ENCODE measurements around the gene COL11A1. TPM values are rescaled to one million over a fixed set of nuclear protein-coding genes. Genes with fewer than 3 reads are reported as not detected.

Gene COL11A1
- total RNA-seq, 6 experiments from 2014 or later: 0.31 TPM; not detected in 5

GRCh38 chr1:102875756-102876155 is 232.6 kb downstream of the COL11A1 start:
- DNase-seq: no peak
- H3K27me3 ChIP-seq: no peaks in the 10 kb centered on the region
- no peak overlapping the region for H3K4me3 ChIP-seq
- no peaks in the 10 kb centered on the region for H3K4me1 ChIP-seq
- TF ChIP-seq POLR2A (IDR thresholded peaks at IDR 0.05): no peak
- TF ChIP-seq, protein P1, sequence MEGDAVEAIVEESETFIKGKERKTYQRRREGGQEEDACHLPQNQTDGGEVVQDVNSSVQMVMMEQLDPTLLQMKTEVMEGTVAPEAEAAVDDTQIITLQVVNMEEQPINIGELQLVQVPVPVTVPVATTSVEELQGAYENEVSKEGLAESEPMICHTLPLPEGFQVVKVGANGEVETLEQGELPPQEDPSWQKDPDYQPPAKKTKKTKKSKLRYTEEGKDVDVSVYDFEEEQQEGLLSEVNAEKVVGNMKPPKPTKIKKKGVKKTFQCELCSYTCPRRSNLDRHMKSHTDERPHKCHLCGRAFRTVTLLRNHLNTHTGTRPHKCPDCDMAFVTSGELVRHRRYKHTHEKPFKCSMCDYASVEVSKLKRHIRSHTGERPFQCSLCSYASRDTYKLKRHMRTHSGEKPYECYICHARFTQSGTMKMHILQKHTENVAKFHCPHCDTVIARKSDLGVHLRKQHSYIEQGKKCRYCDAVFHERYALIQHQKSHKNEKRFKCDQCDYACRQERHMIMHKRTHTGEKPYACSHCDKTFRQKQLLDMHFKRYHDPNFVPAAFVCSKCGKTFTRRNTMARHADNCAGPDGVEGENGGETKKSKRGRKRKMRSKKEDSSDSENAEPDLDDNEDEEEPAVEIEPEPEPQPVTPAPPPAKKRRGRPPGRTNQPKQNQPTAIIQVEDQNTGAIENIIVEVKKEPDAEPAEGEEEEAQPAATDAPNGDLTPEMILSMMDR (IDR thresholded peaks at IDR 0.05): no peak
- WGBS (ENCODE audit: insufficient coverage, low coverage, low lambda C conversion rate, missing lambda C conversion rate): 21% methylated on average over 1 of the region's 1 CpG
- no peak for ATAC-seq
- intact Hi-C loops (cut with DNase I): no loop called here
- no peaks in the 10 kb centered on the region for H3K36me3 ChIP-seq
- no peaks in the 10 kb centered on the region for H3K9me3 ChIP-seq
- no peak overlapping the region for H3K27ac ChIP-seq

DNA sequence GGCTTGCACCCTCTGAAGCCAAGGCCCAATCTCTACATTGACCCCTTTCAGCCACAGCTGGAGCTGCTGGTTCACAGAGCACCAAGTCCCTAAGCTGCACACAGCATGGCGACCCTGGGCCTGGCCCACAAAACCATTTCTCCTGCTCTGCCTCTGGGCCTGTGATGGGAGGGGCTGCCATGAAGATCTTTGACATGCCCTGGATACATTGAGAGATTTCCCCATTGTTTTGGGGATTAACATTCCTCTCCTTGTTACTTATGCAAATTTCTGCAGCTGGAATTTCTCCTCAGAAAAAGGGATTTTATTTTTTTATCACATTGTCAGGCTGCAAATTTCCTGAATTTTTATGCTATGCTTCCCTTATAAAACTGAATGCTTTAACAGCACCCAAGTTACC is 235.8 kb downstream of the COL11A1 start:
- Histone ChIP-seq H3K4me3 (no peak overlapping the region), H3K9me3 (no peaks in the 10 kb centered on the region), H3K36me3 (no peaks in the 10 kb centered on the region), H3K27me3 (no peaks in the 10 kb centered on the region), H3K4me1 (no peaks in the 10 kb centered on the region), H3K27ac (no peak overlapping the region)
- WGBS (ENCODE audit: insufficient coverage, low coverage, low lambda C conversion rate, missing lambda C conversion rate): 44% methylated on average over 1 of the region's 1 CpG
- no peak for ATAC-seq
- no peak for TF ChIP-seq POLR2A (IDR thresholded peaks at IDR 0.05)
- TF ChIP-seq, protein P1 (IDR thresholded peaks at IDR 0.05): no peak
- DNase-seq: no peak
- intact Hi-C loops (cut with DNase I): no loop called here

GRCh38 chr1:102872097-102872496 is 236.2 kb downstream of the COL11A1 start:
- H3K4me3 ChIP-seq: no peak overlapping the region
- 30% methylated on average over 1 of the region's 4 CpGs for WGBS (ENCODE audit: insufficient coverage, low coverage, low lambda C conversion rate, missing lambda C conversion rate)
- H3K36me3 ChIP-seq: no peaks in the 10 kb centered on the region
- no peaks in the 10 kb centered on the region for H3K9me3 ChIP-seq
- DNase-seq (no peak), ATAC-seq (no peak)
- no peaks in the 10 kb centered on the region for H3K4me1 ChIP-seq
- no peak overlapping the region for H3K27ac ChIP-seq
- no peaks in the 10 kb centered on the region for H3K27me3 ChIP-seq
- no peak for TF ChIP-seq POLR2A (IDR thresholded peaks at IDR 0.05)
- TF ChIP-seq, protein P1 (IDR thresholded peaks at IDR 0.05): no peak
- intact Hi-C loops (cut with DNase I): no loop called here

DNA sequence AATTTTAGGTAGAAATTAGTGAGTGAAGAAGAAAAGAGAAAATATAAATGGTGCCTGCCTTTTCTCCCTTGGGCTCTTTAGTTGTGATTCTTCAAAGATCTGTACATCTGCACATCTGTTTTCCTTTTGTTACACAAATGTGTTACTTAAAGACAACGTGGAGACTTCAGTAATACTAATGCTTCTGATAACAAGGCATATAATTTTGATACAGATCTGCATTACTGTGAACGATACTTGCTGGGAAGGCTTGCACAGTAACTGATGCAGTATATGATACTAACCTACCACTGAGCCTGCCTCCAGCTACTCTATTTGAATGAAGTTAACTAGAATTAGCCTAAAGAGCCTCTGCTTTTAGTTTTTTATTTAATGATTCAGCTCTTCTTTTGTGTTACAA is 244.6 kb downstream of the COL11A1 start:
- ATAC-seq: no peak
- WGBS (ENCODE audit: insufficient coverage, low coverage, low lambda C conversion rate, missing lambda C conversion rate): 29% methylated on average over 2 of the region's 2 CpGs
- intact Hi-C loops (cut with DNase I): no loop called here

More for the DNA sequence above, 244.6 kb downstream of the COL11A1 start:
- Histone ChIP-seq H3K4me3 (no peak overlapping the region), H3K36me3 (no peaks in the 10 kb centered on the region), H3K27me3 (no peaks in the 10 kb centered on the region), H3K27ac (no peak overlapping the region), H3K9me3 (no peaks in the 10 kb centered on the region), H3K4me1 (no peaks in the 10 kb centered on the region)
- TF ChIP-seq, protein P1 (IDR thresholded peaks at IDR 0.05): no peak
- TF ChIP-seq POLR2A (IDR thresholded peaks at IDR 0.05): no peak
- DNase-seq: no peak
